GM19099 (cell line): ENCODE measurements around the gene S100A12.

Experiments
- POLR2A ChIP-seq: IDR thresholded peaks from 3 replicates; pipeline ENCODE4 v1.6.1; 2011; ENCODE audit warnings: low read depth; ENCODE audit not compliant: insufficient read length; ENCODE audit errors: extremely low read depth

The S100A12 gene

GRCh38 chr1:153336650-153337049 lies 38.8 kb downstream of the S100A12 start:
- TF ChIP-seq POLR2A: no peak

GRCh38 chr1:153333902-153334301 lies 41.5 kb downstream of the S100A12 start:
- no peak for TF ChIP-seq POLR2A

- TF ChIP-seq POLR2A: no peak
Observed at GRCh38 chr1:153324912-153325311, 50.5 kb downstream of the S100A12 start.
